Measurements from ENCODE around the gene THRB.

The THRB gene

DNA sequence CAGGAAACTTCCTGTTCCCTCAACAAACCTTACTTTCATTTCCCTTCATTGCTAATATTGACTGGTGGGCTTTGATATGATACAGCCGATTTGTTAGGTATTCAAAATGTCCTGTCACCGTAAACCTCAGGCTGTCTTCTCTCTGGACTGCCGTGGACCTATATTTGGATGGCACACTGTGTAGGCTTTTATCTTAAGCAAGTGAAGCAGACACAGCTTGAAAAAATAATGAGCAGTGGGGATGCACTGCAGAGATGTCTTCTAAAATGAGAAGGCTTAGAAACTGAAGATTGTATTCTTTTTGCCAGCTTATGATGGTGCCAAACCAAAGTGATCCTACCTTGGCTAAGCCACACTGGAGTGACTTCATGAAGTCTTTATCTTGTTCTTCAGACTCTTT is 283.3 kb downstream of the THRB start:
- no peak for DNase-seq

DNA sequence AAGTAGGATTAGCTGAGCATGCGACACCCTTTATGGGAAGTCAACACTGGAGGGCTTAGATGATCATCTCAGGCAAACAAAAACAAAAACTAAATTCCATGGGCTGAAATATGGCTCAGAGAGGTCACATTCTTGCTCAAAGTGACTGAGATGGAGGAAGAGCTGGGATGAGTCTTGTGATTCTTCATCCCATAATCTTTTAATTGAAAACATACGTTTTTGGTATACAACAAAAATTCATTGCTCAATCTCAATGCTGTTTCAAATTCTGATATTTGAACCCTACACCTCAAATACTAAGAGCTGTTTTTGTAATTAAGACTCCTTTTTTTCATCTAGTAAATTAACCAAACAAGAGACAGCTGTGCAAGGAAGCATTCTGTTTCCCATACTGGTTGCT is 292.6 kb downstream of the THRB start:
- DNase-seq: no peak

- DNase-seq: no peak
These were observed 293.3 kb downstream of the THRB start for GRCh38 chr3:24201301-24201700.

DNA sequence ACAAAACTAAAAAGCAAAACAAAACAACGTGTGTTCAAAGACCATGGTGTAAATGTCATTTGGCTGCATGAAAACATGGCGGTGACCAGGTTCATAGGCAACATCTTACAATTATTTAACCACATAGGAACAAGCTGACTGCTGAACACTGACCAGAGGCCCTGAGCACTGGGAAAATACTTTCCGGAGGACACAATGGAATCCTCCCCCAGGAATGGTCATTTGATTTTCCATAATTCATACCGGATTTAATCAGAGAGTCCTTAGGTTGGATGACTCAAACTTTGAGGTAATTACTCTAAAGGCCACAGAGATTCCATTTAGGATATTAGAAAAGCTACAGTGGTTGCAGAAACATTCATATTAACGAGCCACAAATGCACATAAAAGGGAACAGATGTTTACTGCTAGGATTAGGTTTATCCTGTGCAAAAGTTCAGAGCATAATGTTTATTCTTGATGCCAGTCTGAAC is 294.8 kb downstream of the THRB start:
- no peak for DNase-seq

DNA sequence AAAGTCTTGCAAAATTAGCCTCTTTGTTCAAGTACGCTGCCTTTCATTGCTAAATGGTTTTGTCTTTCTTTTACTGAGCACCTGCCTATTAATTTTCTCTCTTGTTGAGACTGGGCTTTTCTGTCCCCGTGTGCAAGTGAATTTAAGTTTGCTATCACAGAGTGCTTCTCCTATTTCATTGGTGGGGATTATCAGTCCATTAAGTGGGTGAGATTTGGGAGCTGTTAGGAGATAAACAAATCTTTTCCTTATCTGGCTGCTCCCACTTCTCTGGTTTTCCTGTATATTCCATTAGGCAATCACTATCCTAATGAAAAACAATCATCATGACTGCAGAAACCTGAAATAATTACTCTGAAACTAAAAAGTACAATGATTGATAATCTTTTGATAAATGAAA is 295.4 kb downstream of the THRB start:
- DNase-seq: no peak

- DNase-seq: no peak
These were observed 295.9 kb downstream of the THRB start for GRCh38 chr3:24198728-24199127.

- DNase-seq: no peak
These were observed 296.8 kb downstream of the THRB start for GRCh38 chr3:24197809-24198208.

GRCh38 chr3:24196526-24196925 is 298.1 kb downstream of the THRB start:
- DNase-seq: no peak

DNA sequence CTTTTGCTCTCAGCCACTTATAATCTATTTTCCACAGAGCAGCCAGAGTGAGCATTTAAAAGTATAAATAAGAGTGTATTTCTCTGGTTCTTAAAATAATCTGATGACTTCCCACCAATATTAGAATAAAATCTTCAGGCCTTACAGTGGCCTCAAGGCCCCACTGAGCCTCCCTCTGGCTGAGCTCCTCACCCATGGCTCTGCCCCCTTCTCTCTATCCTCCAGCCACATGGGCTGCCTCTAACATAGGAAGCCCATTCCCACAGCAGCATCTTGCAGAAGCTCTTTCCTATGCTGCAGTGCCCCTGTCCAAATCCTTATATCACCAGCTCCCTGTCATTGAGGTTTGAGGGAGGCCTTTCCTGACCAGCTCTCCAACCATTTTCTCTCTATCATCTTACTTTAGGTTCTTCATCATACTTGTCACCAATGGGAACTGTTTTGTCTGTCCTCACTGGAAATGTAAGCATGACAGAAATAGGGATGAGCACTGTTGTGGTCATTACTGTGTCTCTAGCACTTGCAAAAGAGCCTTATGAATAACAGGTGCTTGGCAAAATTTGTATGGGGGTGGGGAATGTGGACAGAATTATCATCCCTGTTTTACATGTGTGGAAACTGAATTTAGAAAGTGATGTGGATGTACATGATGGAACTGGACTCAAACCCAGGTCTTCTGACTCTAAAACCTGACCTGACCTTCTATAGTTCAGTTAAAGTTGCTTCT is 299.0 kb downstream of the THRB start:
- DNase-seq: no peak

DNA sequence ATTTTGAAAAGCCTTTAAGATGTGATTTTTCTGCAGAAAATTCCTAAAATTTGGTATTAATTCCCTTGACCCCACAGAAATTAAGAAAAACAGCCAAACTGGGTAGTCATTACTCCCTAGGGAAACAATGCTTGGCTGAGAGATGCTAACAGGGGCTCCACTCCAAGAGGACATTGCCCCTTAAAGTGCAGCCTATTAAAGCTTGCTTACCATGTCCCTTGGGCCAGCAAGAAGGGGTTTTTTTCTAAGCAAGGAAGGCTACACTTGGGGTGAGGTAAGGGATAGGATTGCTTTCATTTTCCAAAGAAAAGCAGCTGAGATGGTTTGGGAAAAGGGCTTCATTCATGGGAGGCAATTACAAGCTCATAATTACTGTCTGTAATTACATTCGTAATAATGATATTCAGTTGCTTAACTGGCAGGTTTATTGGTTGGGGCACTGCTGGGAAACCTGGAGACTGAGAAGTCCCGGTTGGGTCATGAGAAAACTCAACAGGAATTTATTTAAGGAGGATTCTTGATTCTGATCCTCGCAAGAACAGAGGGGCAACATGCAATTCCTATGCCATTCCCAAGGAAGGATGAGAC is 302.1 kb downstream of the THRB start:
- DNase-seq: no peak

GRCh38 chr3:24191801-24192403 is 302.7 kb downstream of the THRB start:
- DNase-seq: no peak

- no peak for DNase-seq
These were observed 304.4 kb downstream of the THRB start for GRCh38 chr3:24190256-24190655.

GRCh38 chr3:24185738-24186384 is 308.8 kb downstream of the THRB start:
- DNase-seq: peak; percentile 49

GRCh38 chr3:24184528-24185176 is 310.0 kb downstream of the THRB start:
- DNase-seq: no peak

DNA sequence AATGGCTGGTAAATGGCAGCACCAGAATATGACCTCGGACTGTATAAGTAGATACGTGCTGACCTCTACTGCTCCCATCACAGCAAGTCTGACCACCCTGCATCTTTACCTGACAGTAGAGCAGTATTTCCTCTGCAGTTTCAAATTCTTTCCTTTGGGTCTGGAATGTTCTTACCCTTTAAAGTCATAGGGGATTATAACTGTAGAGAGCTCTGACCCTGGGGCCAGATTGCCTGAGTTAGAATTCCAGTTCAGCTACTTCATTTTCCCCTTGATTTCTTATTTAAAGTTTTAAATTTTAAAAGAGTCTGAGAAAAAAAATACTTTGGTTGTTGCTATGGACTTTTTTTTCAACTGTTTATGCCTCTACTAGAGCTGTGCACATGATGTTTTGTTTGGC is 311.9 kb downstream of the THRB start:
- no peak for DNase-seq

GRCh38 chr3:24181256-24181655 is 313.4 kb downstream of the THRB start:
- DNase-seq: no peak

- no peak for DNase-seq
These were observed 314.0 kb downstream of the THRB start for GRCh38 chr3:24180616-24181015.

DNA sequence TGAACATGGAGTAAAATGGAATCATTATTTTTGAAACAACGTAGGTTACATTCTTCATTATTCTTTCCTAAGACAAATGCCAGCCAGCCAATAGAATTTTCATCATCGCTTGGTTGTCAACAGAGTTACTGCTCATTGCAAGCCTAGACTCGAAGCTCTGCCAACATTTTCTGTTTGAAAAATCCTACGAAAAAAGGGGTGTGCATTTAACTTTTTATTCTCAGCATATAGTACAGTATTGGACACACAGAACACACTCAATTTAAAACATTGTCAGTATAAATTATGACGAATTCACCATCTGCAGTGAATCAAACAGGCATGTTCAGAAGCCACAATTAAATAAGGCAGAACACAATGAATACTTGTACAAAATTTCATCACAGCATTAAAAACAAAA is 317.4 kb downstream of the THRB start:
- DNase-seq: no peak

DNA sequence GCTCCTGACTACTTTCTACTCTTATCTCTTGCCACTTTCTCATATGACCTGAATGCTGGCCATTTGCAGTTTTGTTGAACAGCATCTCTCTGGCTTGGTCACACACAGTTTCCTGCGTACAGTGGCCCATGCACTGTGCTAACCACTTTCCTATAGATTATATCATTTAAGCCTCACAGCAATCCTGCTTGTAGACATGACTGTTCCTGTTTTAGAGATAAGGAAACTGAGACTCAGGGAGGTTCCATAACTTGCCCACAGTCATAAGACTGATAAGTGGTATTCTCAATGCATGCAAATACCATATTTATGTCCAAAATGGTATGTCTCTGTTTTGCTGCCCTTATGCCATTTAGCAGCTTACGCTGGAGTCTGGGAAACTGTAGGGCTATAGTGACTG is 320.0 kb downstream of the THRB start:
- no peak for DNase-seq

DNA sequence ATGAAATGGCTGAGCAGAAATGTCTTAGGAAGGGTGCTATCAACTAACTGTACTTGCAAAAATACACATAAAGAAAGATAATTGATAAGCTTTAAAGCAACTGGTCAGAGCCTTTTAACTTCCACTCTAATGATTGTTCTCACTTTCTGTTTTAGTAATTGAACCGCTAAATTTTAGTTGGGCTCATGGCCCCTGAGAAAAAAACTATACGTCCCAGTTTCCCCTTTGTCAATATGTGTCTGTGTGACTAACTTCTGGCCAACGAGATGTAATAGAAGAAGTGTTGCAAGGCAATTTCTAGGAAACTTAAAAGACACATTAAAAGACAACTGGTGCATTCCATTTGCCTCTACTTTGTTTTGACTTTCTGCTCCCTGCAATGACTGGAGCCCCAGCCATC is 325.7 kb downstream of the THRB start:
- DNase-seq: no peak

DNA sequence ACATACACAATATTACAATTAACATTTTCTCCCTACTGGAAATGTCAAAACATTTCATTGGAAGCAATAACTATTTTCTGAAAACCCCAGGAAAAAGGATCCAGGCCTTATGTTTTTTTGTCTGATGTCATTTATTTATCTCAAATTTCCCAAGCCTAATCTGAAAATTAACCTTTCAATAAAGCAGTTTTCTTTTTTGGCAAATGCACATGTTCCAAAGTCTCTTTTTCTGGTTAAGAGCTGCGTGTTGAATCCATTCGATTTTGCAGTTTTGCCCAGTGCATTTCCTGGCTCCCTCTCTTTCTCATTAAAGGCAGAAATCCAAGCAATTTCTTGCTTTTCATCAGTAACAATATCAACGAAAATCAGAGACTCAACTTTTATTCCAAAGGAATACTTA is 327.2 kb downstream of the THRB start:
- no peak for DNase-seq

DNA sequence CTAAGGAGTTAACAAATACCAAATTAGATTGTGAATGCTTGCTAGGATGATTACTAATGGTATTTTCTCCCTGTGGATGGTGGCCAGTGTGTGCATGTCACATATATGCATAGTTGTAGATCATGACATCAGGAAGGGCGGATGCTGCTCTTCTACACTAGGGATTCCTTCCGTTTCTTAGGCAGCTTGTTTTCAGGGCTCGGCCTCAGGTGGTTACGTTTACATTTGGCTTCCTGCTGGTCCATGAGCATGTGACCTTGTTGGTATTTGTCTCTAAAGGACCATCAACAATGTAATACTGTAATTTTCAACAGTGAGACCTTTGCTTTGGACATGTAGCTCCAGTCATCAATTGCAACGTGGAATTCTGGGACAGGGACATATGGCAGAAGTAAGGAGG is 328.1 kb downstream of the THRB start:
- no peak for DNase-seq

DNA sequence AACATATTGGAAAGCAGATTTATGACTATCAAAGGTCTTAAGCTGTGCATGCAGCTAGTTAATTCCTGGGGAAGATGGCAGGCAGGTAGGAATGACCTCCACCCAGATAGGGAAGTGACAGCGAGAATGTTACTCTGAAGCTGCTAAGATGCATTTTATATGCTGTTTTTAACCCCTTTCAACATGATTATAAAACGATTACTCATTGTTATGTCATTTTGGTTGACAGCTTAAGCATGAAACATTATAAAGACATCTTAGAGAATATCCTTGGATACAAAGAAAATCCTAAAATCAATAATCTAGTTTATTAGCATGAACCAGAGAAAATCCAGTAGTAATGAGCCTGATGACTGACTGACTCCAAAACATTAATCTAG is 329.1 kb downstream of the THRB start:
- no peak for DNase-seq

Measured in RPMI8226 (cell line).